HG03558 (cell line): ENCODE results near the gene FADS3.
A peak's percentile ranks its signal among the peaks of the same experiment; 100 is the strongest.

Experiments used
- ATAC-seq: cut with Tn5 transposase; IDR thresholded peaks from one replicate; pipeline ENCODE4 v1.9.1; 2021; ENCODE audit warnings: moderate number of reproducible peaks; ENCODE audit not compliant: unreplicated experiment; ENCODE audit errors: extremely low read depth

The FADS3 gene

GRCh38 chr11:61842528-61842820, 48.9 kb downstream of the FADS3 start:
- ATAC-seq = no peak

GRCh38 chr11:61841636-61842527, 49.5 kb downstream of the FADS3 start:
- no peak for ATAC-seq

- ATAC-seq = no peak
Measured at GRCh38 chr11:61840371-61840770, 51.0 kb downstream of the FADS3 start.

GRCh38 chr11:61839742-61840141, 51.6 kb downstream of the FADS3 start:
- ATAC-seq = no peak

- ATAC-seq = no peak
Measured at GRCh38 chr11:61838921-61839320, 52.4 kb downstream of the FADS3 start.

- no peak for ATAC-seq
Measured at GRCh38 chr11:61838501-61838900, 52.8 kb downstream of the FADS3 start.

GRCh38 chr11:61837411-61838005, 53.8 kb downstream of the FADS3 start:
- ATAC-seq = no peak

GRCh38 chr11:61836193-61836592, 55.2 kb downstream of the FADS3 start:
- ATAC-seq = no peak

GRCh38 chr11:61834278-61835048, 56.9 kb downstream of the FADS3 start:
- peak; percentile 88 for ATAC-seq

- no peak for ATAC-seq
Measured at GRCh38 chr11:61833926-61834277, 57.4 kb downstream of the FADS3 start.

- no peak for ATAC-seq
Measured at GRCh38 chr11:61833471-61833870, 57.9 kb downstream of the FADS3 start.

- ATAC-seq = no peak
Measured at GRCh38 chr11:61832754-61833153, 58.6 kb downstream of the FADS3 start.

- no peak for ATAC-seq
Measured at GRCh38 chr11:61832207-61832606, 59.1 kb downstream of the FADS3 start.

GRCh38 chr11:61830237-61831105, 60.9 kb downstream of the FADS3 start:
- no peak for ATAC-seq

GRCh38 chr11:61829806-61830205, 61.5 kb downstream of the FADS3 start:
- ATAC-seq = no peak

GRCh38 chr11:61828629-61829407, 62.5 kb downstream of the FADS3 start:
- no peak for ATAC-seq

GRCh38 chr11:61828379-61828628, 63.0 kb downstream of the FADS3 start:
- ATAC-seq = no peak

GRCh38 chr11:61827571-61828378, 63.6 kb downstream of the FADS3 start, which contains the start of gene FADS2:
FADS2 (plus strand) TSS chr11:61828300; CDS start chr11:61828391, 91 bp downstream.
- no peak for ATAC-seq
